CD4-positive, alpha-beta T cell treated with Interleukin-2 at 100 ng/mL for 4 hours (primary cell): Measurements from ENCODE around the gene TMEM132A.
A peak's percentile ranks its signal among the peaks of the same experiment; 100 is the strongest.
"Not testable (repeated sequence)": the region's sequence is repeated elsewhere in the genome, so short reads cannot be mapped to it uniquely, and the experiment has no call there.

Experiments
- DNase-seq: peaks from one replicate; pipeline ENCODE4 v3.0.0-alpha.2; 2020; ENCODE audit warnings: low spot score

The TMEM132A gene

GRCh38 chr11:60964801-60965200 is 40.5 kb downstream of the TMEM132A start:
- DNase-seq, result no peak

DNA sequence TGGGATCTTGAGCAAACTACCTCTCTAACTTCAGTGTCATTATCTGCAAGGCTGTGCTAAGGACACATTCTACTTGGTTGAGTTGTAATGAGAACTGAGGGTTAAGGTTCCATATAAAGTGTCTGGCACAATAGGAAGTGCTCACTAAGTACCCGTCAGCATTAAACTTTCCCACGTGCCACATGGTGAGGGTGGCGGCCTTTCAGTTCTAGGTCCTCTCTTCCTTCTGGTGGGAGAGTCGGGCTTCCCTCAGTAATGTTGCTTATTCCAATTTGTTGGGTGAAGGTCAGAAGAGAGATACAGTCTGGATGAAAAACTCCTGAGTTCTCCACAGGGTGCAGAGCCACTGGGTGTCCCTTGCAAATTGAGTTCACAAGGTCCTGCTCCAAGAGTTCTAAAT is 42.6 kb downstream of the TMEM132A start:
- DNase-seq, result no peak

DNA sequence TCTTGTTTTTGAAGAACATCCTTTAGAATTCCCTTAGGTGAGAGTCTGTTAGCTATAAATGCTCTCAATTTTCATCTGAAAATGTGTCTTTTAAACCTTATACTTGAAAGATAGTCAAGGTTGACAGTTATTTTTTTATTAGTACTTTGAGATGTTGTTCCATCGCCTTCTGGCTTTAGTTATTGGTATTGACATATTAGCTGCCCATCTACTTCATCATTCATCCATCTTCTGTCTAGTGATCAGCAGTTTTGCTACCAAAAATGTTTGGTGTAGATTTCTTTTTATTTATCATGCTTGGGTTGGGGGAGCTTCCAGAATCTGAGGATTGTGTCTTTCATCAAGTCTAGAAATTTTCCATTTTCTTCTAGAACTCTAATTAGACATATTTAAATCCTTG is 44.0 kb downstream of the TMEM132A start:
- no peak for DNase-seq

DNA sequence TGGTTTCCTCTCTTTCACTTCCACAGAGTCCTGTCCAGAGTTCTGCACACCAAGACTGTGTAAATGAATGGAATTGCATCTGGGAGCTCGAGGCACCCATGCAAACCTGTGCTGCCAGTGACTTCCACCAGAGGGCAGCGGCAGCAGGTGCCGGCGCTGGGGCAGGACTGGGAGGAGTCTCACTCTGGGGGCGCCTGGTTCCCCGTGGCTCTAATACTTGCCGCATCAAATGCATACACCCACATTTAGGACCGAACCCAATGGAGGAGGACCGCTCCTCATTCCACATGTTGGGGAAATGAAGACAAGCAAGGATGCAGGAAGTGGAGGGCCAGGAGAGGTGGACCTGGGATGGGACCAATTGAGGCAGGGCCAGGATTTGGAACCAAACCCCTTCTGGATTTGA is 46.1 kb downstream of the TMEM132A start:
- peak; percentile 84 for DNase-seq

DNA sequence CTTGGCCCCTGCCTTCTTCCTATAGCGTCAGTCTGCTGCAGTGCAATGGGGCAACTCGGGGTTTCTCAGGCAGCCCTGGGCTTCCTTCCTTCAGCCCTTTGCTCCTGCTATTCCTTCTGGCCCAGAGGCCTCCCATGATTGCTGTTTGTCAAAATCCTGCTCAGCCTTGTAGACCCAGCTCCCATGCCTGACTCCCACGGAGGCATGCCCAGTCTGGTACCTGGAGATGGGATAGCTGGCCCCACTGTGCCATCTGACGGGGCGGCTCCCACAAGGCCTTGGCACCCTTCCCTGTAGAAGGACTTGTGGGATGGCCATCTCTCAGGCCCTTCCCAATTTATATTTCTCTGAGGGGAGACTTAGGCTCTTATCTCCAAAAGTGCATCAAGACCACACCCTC is 46.6 kb downstream of the TMEM132A start:
- no peak for DNase-seq

GRCh38 chr11:60971520-60971919 is 47.3 kb downstream of the TMEM132A start, which contains the start of gene CD6:
Gene CD6, plus strand, starts transcription at chr11:60971680. Its CDS starts 186 bp downstream, at chr11:60971866.
- DNase-seq, result peak; percentile 76

DNA sequence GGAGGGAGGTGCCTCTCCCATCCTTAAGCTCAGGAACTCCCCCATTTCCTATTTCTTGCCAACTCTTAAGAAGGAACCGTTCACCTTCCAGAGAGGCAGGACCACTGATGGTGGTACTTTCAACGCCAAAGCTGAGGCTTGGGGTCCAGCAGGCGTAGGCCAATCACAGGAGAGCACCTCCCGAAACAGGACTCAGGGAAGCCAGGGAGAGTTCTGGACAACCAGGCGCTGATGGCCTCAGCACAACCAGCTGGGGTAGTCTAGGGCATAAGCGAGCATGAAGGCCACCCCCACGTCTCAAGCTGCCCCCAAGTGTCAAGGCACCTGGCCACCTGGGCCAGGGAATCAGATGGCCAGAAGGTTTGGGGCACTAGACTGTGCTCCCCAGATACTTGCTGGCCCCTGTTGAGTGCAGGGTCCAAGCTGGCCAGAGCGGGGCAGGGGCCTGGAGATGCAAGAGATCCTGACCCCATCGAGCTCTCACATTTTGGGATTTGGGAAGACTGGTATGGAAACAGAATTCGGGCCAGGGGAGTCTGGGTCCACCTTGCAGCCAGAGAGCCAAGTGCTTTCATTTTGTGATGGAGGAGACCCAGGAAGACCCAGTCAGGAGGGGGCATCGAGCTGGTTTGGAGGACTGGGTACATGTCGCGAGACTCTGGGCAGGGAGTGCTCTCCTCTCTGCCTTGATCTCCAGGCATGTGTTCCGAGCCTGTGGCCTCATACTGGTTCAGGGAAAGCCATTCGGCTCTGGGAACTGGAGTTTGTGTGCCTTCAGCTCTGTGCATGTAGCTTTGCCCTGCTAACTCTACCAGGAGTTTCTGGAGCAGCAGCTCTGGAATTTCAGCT is 48.1 kb downstream of the TMEM132A start:
- no peak for DNase-seq

DNA sequence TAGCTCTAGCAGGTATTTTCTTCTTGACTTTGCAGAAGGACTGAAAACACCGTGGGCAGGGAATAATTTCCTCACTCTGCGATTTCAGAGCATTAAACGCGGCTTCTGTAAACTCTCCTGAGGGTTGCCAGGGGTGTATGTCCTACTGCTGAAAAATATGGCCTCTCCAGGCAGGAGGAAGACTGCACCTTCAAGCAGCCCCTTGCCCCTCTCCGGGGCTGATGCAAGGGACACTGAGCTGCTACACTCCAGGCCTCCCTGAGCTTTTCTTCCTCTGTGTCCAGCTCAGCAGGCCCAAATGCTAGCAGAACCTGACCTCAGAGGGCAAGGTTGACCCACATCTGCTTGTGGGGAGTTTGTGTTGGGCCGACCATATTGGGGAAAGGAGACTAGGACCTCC is 49.4 kb downstream of the TMEM132A start:
- no peak for DNase-seq

DNA sequence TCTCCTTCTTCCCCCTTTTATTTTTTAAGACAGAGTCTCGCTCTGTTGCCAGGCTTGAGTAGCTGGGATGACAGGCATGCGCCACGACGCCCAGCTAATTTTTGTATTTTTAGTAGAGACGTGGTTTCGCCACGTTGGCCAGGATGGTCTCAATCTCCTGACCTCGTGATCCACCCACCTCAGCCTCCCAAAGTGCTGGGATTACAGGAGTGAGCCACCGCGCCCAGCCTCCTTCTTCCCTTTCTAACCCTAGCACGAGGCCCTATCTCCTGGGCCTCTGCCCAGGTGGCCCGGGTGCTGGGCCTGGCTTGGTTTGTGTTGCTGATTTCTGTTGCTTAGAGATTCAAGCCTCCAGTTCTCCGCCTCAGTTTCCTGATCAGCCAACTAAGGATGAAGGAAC is 50.1 kb downstream of the TMEM132A start:
- DNase-seq, result not testable (repeated sequence)

DNA sequence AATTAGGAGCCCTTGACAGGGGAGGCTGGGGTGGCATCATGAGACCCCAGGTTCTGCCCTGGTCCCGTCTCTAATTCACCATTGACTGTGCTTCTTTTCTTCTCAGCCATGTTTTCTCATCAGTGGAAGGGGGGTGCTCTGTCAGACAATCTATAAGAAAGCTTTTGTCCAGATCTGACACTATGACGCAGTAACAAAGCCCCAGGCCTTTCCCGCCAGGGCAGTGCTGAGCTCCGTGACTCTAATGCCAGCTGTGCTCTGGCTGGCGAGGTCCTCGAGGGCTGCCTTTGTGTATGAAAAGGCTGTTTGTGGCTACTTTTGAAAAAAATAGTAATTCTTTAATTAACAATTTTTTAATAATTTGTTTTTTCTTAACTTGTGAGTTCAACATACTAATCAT is 50.5 kb downstream of the TMEM132A start:
- no peak for DNase-seq

DNA sequence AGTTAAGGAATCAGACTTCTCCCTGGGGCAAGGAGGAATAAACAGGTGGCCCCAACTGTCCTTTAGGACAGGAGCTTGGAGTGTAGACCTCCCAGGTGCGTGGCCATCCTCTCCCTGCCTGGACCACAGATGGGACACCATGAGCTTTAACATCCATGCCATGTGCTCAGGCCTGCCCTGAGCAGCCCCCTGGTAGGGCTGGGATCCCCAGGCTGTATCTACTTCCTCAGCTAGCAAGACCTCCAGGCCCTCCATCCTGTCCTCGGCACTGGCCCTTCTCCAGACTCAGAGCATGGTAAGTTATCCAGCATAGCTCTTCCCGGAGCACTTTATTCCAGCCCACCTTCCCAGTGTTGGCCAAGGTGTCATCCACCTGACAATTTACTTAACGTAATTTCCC is 53.0 kb downstream of the TMEM132A start:
- no peak for DNase-seq

DNA sequence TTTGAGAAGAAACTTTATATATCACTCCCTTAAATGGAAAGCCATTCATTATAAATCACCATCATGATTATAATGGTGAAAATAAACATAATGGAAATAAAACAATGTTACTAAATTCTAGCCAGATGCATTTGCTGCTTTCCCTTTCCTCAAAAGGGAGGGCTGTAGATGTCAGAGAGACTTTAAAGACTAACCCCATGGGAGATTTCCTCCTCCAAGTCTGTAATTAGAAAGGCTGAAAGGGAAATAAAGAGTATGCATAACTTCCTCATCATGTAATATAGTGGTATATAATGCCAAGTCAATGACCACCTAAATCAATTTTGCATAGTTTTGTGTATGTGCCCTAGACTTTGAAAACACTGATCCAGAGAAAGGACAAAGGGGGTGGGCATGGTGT is 53.6 kb downstream of the TMEM132A start:
- DNase-seq, result no peak

DNA sequence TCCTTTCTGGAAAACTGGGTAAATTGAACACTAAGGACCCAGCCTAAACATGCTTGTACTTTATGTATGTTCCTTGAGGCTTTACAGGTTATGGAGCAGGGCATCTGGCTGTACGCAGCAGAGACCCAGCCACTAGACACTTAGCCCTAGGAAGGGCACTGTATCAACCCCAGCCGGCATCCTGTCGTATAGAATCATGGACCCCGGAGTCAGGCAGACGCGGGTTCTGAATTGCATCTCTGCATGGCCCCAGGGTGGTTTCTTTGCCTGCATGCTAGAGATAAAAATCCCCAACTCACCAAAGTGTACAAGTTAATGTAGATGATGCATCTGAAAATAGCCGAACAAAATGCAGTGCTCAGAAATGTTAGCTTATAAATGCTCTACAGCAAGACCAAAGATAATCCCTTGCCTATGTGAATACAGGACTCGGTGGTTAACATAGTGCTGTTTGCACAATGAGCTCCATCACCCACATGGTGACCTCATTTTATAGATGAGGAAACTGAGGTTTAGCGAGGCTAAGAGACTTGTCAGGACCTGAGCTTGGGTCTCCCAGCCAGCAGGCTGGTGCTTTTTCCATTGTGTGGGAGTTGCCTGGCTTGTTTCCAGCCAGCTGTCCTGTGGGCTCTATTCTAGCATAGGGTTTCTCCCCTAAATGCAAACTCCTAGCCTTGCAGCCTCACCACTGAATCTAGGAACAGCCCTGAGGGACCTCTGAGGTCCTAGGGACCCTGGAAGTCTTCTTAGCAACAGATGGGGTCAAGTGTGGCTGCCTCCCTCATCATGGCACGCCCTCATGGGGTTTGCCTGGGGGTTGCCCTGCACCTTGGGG is 54.5 kb downstream of the TMEM132A start:
- DNase-seq, result peak; percentile 57

DNA sequence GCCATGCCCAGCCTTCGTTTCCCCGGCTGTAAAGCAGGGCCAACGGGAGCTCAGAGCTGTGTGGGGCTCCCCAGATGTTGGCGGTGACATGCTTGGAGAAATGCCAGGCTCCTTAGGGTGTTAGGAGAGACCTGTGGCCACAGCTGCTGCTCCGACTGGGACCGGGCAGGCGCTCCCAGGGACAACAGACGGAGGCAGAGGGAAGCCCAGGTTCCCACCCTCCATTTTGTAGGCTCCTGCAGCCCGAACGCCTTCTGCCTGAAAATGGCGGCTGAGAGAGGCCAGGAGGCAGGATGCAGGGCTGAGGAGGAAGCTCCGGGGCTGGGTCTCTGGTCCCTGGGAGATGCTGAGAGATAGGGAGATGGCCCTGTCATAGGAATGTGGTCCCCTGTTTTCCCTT is 57.3 kb downstream of the TMEM132A start:
- DNase-seq, result no peak

DNA sequence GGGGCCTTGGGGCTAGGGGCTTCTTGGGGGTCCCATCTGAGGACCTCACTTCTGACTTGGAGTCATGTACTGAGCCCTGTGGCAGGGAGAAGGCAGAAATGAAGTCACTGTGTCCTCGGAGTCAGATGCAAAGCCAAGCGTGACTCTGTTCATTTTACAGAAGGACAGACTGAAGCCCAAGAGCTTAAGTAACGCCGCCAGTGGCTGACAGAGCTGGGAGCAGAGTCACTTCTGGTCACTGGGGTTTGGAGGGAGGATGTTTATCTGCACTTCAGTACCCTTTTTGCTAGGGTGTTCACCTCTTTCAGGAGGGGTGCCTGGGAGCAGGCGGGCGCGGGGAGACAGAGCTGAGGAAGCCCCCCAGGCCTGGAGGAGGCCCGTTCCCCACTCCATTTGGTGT is 57.9 kb downstream of the TMEM132A start:
- DNase-seq, result peak; percentile 35

DNA sequence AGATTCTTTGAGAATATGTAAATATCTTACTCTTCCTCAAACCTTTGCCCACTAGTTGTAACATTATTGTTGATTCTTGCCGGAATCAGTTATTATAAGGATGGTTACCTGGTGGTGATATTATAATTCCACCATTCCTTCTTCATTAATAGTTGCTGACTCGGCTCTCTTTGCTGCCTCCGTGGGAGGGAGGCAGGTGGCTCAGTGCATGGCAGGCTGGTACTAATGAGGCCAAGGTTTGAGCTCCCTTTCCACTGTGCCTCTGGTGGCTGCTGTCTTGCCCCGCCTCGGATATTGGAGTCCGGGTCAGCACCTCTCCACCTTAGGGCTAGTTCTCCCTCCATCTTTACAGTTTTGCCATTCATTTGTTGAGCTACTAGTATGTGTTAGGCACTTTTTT is 59.9 kb downstream of the TMEM132A start:
- no peak for DNase-seq

DNA sequence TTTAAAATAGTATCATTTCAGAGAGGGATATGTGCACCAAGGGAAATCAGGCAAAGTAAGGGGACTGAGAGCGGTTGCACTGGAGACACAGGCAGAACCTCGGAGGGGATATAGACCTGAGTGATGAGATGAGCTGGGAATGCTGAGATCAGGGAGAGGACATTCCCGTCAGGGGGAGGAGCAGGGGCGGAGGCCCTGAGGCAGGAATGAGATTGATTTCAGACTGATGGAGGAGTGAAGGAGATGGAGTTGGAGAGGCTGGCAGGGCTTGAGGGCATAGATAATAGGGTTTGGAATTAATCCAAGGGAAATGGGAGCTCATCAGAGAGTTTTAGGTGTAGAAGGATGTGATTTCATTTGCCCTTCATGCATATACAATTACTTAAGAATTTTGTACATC is 60.4 kb downstream of the TMEM132A start:
- no peak for DNase-seq

GRCh38 chr11:60985501-60985900 is 61.2 kb downstream of the TMEM132A start:
- no peak for DNase-seq

- DNase-seq, result peak; percentile 95
These were observed 62.0 kb downstream of the TMEM132A start for GRCh38 chr11:60985991-60986915.
